D721Med (cell line): ENCODE measurements around the gene ATR.

Source experiments
- DNase-seq: peaks from one replicate; pipeline ENCODE4 v3.0.0; 2011; ENCODE audit warnings: low spot score; ENCODE audit not compliant: insufficient read length
- FAIRE-seq: peaks from 2 replicates; lab custom pipeline; 2011; peaks lifted over from hg19 to GRCh38; lab: Jason Lieb, UNC
- CTCF ChIP-seq: IDR thresholded peaks from 2 replicates; pipeline ENCODE4 v1.5.1; 2012; ENCODE audit warnings: mild to moderate bottlenecking, control low read depth; ENCODE audit not compliant: insufficient read depth; ENCODE audit errors: missing control alignments

The ATR gene

GRCh38 chr3:142481196-142481595 lies 97.3 kb downstream of the ATR start:
- no peak for TF ChIP-seq CTCF
- FAIRE-seq (no peak), DNase-seq (no peak)

DNA sequence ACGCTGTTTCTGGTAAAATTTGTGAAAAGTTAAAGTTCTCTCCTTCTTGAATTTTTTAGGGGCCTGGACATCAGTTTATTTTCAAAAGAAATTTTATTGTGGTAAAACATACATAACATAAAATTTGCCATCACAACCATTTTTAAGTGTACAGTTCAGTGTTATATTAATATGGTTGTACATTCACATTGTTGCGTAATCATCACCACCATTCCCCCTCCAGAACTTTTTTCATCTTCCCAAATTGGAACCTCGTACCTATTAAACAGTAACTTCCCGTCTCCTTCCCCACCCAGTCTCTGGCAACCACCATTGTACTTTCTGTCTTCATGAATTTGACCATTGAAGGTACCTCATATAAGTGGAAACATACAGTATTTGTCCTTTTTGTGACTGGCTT lies 107.7 kb downstream of the ATR start:
- no peak for DNase-seq
- FAIRE-seq = no peak
- no peak for TF ChIP-seq CTCF

- FAIRE-seq (no peak), DNase-seq (no peak)
- no peak for TF ChIP-seq CTCF
Observed at GRCh38 chr3:142468456-142468855, 110.1 kb downstream of the ATR start.

DNA sequence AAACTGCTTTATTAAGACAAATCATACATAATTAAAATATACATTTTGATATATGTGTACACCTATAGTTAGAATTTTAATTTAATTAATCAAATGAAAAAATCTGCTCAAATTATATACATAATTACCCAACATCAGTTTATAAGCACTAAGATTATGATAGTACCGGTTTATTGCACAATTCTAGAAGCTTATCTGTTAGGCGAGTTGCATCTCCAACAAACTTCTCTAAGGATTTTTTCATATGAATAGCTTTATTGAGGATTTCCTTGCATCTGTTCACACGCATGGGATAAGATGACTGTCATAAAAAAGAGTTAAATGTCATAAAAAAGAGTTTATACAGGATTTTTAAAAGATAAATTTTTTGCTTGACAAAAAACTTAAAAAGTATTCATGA lies 110.8 kb downstream of the ATR start:
- DNase-seq (no peak), FAIRE-seq (no peak)
- TF ChIP-seq CTCF = no peak

- no peak for TF ChIP-seq CTCF
- FAIRE-seq (no peak), DNase-seq (no peak)
Observed at GRCh38 chr3:142460689-142461088, 117.8 kb downstream of the ATR start.

- DNase-seq = no peak
- FAIRE-seq = no peak
- no peak for TF ChIP-seq CTCF
Observed at GRCh38 chr3:142459929-142460328, 118.6 kb downstream of the ATR start.

GRCh38 chr3:142459096-142459495 lies 119.4 kb downstream of the ATR start:
- FAIRE-seq = no peak
- DNase-seq = no peak
- no peak for TF ChIP-seq CTCF
